ENCODE data around the gene GPATCH3.
"Not testable (repeated sequence)": the region's sequence is repeated elsewhere in the genome, so short reads cannot be mapped to it uniquely, and the experiment has no call there.

Gene GPATCH3

DNA sequence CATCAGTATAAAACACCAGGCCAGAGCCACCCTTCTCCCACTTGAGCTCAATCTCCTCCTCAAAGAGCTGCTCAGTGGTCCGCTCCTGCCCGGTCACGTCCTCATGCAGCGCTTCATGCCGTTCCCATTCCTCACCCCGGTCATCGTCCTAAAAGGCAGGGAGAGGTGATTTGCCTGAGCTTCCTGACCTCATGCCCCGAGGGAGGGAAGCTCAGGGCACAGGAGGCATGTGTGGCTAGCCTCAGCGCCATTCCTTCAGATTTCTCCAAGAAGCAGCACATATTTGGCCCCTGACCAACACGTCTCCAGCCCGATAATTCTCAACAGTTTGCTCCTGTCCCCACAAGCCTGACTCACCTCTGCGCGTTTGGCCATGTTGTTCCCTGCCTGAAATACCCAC lies 6.0 kb downstream of the GPATCH3 start:
- H3K27ac ChIP-seq (ENCODE audit: insufficient read depth, low read depth, low read length, poor library complexity, severe bottlenecking): no peak overlapping the region
- no peaks in the 10 kb centered on the region for H3K9me3 ChIP-seq (ENCODE audit: control insufficient read depth, low read length)
- 96% methylated on average over 13 of the region's 13 CpGs for WGBS, 2 experiments
- H3K36me3 ChIP-seq (ENCODE audit: control insufficient read depth, insufficient read depth, low read length): peaks cover 35% of the 10 kb centered on the region
- H3K4me3 ChIP-seq (ENCODE audit: insufficient read depth, low read depth, low read length): no peak overlapping the region
- no peaks in the 10 kb centered on the region for H3K27me3 ChIP-seq (ENCODE audit: control insufficient read depth, insufficient read depth, low read length, poor library complexity, severe bottlenecking)
- H3K4me1 ChIP-seq (ENCODE audit: control insufficient read depth, insufficient read depth, low read length): peaks cover 8% of the 10 kb centered on the region

DNA sequence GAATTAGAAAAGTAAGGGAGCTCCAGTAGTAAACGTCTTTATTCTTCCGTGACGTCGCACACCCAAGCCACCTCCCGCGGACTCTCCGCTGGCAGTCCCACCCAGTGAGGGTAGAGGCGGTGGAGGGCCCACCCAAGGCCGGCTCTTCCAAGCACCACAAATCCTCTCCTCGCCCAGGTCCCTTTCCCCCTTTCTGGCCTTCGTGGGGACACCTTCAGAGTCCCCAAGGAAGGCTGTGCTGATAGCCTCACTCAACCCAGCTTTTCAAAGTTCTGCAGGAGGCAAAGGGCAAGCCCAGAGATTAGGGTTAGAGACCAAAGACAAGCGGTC lies 9.8 kb downstream of the GPATCH3 start:
- Histone ChIP-seq H3K27ac (ENCODE audit: insufficient read depth, low read depth, low read length, poor library complexity, severe bottlenecking) (peak overlapping the region; percentile 44), H3K4me3 (ENCODE audit: insufficient read depth, low read depth, low read length) (peak overlapping the region; percentile 93), H3K27me3 (ENCODE audit: control insufficient read depth, insufficient read depth, low read length, poor library complexity, severe bottlenecking) (no peaks in the 10 kb centered on the region), H3K4me1 (ENCODE audit: control insufficient read depth, insufficient read depth, low read length) (peaks cover 5% of the 10 kb centered on the region), H3K9me3 (ENCODE audit: control insufficient read depth, low read length) (no peaks in the 10 kb centered on the region), H3K36me3 (ENCODE audit: control insufficient read depth, insufficient read depth, low read length) (peaks cover 29% of the 10 kb centered on the region)
- WGBS, 2 experiments: 26 to 28% methylated on average over 12 of the region's 12 CpGs

DNA sequence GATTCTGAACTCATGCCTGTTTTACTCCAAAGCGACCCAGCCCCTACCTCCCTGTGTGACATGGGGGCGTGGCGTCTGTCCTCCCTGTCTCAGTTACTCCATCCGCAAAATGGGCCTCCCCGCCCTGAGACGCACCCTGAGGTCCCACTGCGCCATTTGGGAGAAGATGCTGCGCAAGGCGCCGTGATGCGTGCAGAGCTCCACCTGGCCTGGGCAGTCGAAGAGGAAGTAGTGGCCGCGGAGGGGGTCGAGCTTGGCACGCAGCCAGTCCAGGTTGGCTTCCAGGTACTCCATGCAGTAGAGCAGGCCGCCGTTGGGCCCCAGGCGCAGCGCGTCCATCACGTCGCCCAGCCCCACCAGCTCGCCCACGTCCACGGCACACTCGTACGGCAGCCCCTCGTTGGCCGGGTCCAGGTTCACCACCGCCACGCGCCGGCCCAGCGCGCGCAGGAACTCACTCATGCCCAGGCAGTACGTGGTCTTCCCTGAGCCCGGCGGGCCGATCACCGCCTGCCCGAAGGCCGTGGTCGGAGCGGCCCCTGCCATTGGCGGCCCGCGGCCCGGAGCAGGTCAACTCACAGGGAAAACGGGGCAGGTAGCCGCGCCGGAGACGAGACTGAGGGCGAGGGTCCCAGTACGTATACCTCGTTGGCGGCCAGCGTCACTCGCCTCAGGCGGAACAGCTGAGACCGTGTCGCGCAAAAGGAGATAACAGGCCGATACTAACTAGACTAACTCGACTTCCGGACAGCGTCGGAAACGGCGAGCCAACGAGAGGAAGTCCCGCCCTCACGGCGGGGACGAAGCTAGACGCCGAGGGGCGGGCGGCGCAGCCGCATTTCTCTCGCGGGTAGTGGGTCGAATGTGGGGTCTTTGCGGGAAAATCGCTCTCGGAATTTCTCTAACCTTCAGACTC lies 10.5 kb downstream of the GPATCH3 start, which contains the start of gene GPN2:
GPN2 (minus strand) TSS at position 733 of the 916 bp plus-strand sequence; CDS start at position 546, 187 bp downstream.
- Histone ChIP-seq H3K4me3 (ENCODE audit: insufficient read depth, low read depth, low read length) (peak within 1 kb of the TSS; percentile 93), H3K36me3 (ENCODE audit: control insufficient read depth, insufficient read depth, low read length) (peaks cover 30% of the 10 kb centered on the region), H3K4me1 (ENCODE audit: control insufficient read depth, insufficient read depth, low read length) (peaks cover 5% of the 10 kb centered on the region), H3K9me3 (ENCODE audit: control insufficient read depth, low read length) (no peaks in the 10 kb centered on the region), H3K27ac (ENCODE audit: insufficient read depth, low read depth, low read length, poor library complexity, severe bottlenecking) (peak within 1 kb of the TSS; percentile 80), H3K27me3 (ENCODE audit: control insufficient read depth, insufficient read depth, low read length, poor library complexity, severe bottlenecking) (no peaks in the 10 kb centered on the region)
- WGBS, 2 experiments: 4 to 5% methylated on average over 89 of the region's 89 CpGs

DNA sequence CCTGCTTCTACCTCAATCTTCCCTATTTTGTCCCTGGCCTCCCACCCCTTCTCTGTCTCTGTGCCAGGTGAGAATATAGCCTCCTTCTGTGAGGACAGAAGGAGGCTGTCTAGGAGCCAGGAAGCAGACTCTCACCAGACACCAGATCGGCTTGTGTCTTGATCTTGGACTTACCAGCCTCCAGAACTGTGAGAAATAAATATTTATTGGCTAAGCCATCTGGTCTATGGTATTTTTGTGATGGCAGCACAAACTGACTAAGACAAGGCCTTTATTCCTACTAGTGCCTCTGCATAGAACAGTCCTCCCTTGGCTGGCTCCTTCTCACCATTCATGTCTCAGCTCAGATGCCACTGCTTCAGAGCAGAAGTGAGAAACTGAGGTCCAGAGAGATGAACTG lies 12.0 kb downstream of the GPATCH3 start:
- H3K27ac ChIP-seq (ENCODE audit: insufficient read depth, low read depth, low read length, poor library complexity, severe bottlenecking): no peak overlapping the region
- no peaks in the 10 kb centered on the region for H3K9me3 ChIP-seq (ENCODE audit: control insufficient read depth, low read length)
- peaks cover 5% of the 10 kb centered on the region for H3K4me1 ChIP-seq (ENCODE audit: control insufficient read depth, insufficient read depth, low read length)
- H3K27me3 ChIP-seq (ENCODE audit: control insufficient read depth, insufficient read depth, low read length, poor library complexity, severe bottlenecking): no peaks in the 10 kb centered on the region
- 80 to 94% methylated on average over 1 of the region's 1 CpG for WGBS, 2 experiments
- no peak overlapping the region for H3K4me3 ChIP-seq (ENCODE audit: insufficient read depth, low read depth, low read length)
- H3K36me3 ChIP-seq (ENCODE audit: control insufficient read depth, insufficient read depth, low read length): peaks cover 38% of the 10 kb centered on the region

DNA sequence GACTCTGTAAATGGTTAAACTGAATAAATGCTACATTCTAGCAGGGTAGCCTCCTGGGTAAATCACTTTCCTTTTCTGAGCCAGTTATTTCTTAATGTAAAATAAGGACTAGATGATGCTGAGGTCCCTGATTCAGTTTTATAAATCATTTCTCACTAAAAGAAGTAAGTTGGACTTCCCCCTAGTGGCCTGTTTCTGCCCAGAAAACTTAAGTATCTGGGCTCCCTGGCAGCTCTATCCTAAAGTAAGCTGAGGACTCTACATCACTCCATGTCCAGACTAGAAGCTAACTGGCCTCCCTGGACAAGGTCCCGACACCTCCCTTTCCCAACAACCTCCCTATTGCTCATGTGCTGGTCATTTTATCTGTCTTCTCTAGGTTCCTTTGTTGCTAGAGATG lies 13.1 kb downstream of the GPATCH3 start:
- no peaks in the 10 kb centered on the region for H3K27me3 ChIP-seq (ENCODE audit: control insufficient read depth, insufficient read depth, low read length, poor library complexity, severe bottlenecking)
- peaks cover 5% of the 10 kb centered on the region for H3K4me1 ChIP-seq (ENCODE audit: control insufficient read depth, insufficient read depth, low read length)
- 83 to 96% methylated on average over 1 of the region's 1 CpG for WGBS, 2 experiments
- no peaks in the 10 kb centered on the region for H3K9me3 ChIP-seq (ENCODE audit: control insufficient read depth, low read length)
- H3K27ac ChIP-seq (ENCODE audit: insufficient read depth, low read depth, low read length, poor library complexity, severe bottlenecking): no peak overlapping the region
- H3K36me3 ChIP-seq (ENCODE audit: control insufficient read depth, insufficient read depth, low read length): peaks cover 37% of the 10 kb centered on the region
- no peak overlapping the region for H3K4me3 ChIP-seq (ENCODE audit: insufficient read depth, low read depth, low read length)

DNA sequence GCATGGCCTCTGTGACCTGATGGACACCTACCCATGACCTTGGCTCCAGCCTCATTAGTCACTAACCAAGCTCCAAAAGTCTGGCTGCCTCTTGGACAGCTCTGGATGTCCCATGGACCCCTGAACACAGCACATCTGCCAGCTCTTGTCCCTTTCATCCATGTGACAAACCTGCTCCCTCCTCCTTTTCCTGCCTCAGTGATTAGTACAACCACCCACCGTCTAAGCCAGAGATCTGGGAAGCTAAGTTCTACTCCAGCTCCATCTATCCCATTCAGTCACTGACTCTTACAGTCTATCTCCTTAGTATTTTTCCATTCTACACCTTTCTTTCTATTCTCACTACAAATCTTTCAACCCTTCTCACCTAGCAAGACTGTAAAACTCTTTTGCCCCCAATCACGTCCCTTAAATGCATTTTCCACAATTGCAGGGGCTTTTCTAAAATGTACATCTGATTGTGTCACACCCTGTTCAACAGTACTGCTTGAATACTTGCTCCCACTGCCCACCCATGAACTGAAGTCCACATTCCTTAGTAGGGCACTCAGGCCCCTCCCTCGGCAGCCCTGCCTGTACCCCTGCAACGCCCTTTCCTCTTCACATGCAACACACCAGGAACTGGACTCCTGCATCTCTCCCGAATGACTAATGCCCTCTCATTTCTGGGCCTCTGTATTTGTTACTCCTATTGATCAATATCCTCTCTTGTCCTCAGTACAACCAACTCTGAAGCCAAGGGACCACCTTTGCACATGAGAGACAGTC lies 17.4 kb downstream of the GPATCH3 start:
- no peaks in the 10 kb centered on the region for H3K27me3 ChIP-seq (ENCODE audit: control insufficient read depth, insufficient read depth, low read length, poor library complexity, severe bottlenecking)
- H3K4me1 ChIP-seq (ENCODE audit: control insufficient read depth, insufficient read depth, low read length): no peaks in the 10 kb centered on the region
- 93 to 94% methylated on average over 5 of the region's 5 CpGs for WGBS, 2 experiments
- H3K4me3 ChIP-seq (ENCODE audit: insufficient read depth, low read depth, low read length): no peak overlapping the region
- H3K9me3 ChIP-seq (ENCODE audit: control insufficient read depth, low read length): no peaks in the 10 kb centered on the region
- H3K27ac ChIP-seq (ENCODE audit: insufficient read depth, low read depth, low read length, poor library complexity, severe bottlenecking): no peak overlapping the region
- peaks cover 26% of the 10 kb centered on the region for H3K36me3 ChIP-seq (ENCODE audit: control insufficient read depth, insufficient read depth, low read length)

DNA sequence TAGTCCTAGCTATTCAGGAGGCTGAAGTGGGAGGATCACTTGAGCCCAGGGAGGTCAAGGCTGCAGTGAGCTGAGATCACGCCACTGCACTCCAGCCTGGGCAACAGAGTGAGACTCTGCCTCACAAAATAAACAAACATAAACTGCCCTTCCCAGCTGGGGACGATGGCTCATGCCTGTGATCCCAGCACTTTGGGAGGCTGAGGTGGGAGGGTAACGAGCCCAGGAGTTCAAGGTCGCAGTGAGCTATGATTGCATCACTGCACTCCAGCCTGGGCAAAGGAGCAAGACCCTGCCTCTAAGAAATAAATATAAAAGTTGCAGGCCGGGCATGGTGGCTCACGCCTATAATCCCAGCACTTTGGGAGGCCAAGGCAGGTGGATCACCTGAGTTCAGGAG lies 18.7 kb downstream of the GPATCH3 start:
- WGBS, 2 experiments: 93% methylated on average over 6 of the region's 6 CpGs
- H3K9me3 ChIP-seq (ENCODE audit: control insufficient read depth, low read length); H3K27me3 ChIP-seq (ENCODE audit: control insufficient read depth, insufficient read depth, low read length, poor library complexity, severe bottlenecking); H3K27ac ChIP-seq (ENCODE audit: insufficient read depth, low read depth, low read length, poor library complexity, severe bottlenecking); H3K4me3 ChIP-seq (ENCODE audit: insufficient read depth, low read depth, low read length); H3K4me1 ChIP-seq (ENCODE audit: control insufficient read depth, insufficient read depth, low read length): not testable (repeated sequence)
- peaks cover 26% of the 10 kb centered on the region for H3K36me3 ChIP-seq (ENCODE audit: control insufficient read depth, insufficient read depth, low read length)

DNA sequence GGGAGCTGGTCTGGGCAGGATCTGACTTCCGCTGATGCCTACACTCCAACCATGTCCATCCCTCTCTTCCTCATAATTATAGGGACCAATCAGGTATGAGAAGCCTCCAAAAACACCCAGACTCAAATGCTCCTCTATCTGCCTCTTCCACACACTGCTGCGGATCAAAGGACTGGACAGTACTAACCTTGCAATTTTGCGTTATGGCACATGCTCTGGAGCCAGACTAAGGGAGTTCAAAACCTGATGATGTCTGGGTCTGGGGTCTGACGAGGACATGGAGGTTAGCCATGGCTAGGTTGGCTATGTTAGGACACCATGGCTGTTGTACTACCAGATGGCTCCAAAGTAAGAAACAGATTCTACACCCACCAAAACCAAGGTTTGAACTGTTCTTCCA lies 20.5 kb downstream of the GPATCH3 start:
- WGBS, 2 experiments: 91 to 95% methylated on average over 4 of the region's 4 CpGs
- Histone ChIP-seq H3K9me3 (ENCODE audit: control insufficient read depth, low read length) (no peaks in the 10 kb centered on the region), H3K27me3 (ENCODE audit: control insufficient read depth, insufficient read depth, low read length, poor library complexity, severe bottlenecking) (no peaks in the 10 kb centered on the region), H3K4me3 (ENCODE audit: insufficient read depth, low read depth, low read length) (no peak overlapping the region), H3K27ac (ENCODE audit: insufficient read depth, low read depth, low read length, poor library complexity, severe bottlenecking) (no peak overlapping the region), H3K36me3 (ENCODE audit: control insufficient read depth, insufficient read depth, low read length) (peaks cover 22% of the 10 kb centered on the region), H3K4me1 (ENCODE audit: control insufficient read depth, insufficient read depth, low read length) (peaks cover 6% of the 10 kb centered on the region)

DNA sequence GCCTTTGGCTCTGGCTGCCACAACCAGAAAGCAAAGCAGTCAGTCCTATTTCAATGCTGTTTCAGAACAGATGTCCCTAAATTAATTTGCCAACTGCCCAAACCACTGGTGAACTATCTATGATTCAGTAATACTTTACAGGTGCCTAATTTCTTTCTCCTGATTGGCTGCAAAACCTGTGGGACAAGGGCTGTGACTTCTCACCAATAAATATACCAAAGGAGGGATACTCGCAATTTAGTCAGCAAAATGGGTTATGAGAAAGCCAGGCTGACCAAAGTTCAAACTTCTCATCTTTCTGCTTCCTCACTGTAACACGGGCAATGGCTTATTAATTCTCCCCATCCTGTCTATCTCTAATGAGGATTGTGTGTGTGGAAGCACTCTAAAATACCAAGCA lies 22.9 kb downstream of the GPATCH3 start:
- Histone ChIP-seq H3K27ac (ENCODE audit: insufficient read depth, low read depth, low read length, poor library complexity, severe bottlenecking) (no peak overlapping the region), H3K36me3 (ENCODE audit: control insufficient read depth, insufficient read depth, low read length) (peaks cover 3% of the 10 kb centered on the region), H3K27me3 (ENCODE audit: control insufficient read depth, insufficient read depth, low read length, poor library complexity, severe bottlenecking) (no peaks in the 10 kb centered on the region), H3K4me1 (ENCODE audit: control insufficient read depth, insufficient read depth, low read length) (peaks cover 9% of the 10 kb centered on the region), H3K9me3 (ENCODE audit: control insufficient read depth, low read length) (no peaks in the 10 kb centered on the region), H3K4me3 (ENCODE audit: insufficient read depth, low read depth, low read length) (no peak overlapping the region)
- 93 to 96% methylated on average over 1 to 2 of the region's 2 CpGs for WGBS, 2 experiments

DNA sequence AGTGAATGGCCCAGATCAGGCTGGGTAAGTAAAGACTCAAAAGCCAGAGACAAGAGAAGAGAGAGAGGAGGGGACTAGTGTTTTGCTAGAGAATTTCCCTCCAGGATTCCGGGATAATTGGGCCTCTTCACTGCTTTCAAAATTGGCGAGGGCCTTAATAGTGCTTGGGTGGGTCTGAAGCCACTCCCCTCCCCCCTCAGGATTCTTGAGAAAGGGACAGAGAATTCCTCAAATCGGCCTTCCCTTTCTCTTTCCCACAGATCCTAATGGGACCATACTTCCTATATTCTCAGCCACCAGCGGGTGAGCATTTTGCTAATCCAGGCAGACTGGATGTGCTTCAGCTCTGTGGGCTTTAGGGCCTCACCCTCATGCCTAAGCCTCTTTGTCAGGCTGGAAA lies 25.4 kb downstream of the GPATCH3 start:
- Histone ChIP-seq H3K4me3 (ENCODE audit: insufficient read depth, low read depth, low read length) (no peak overlapping the region), H3K36me3 (ENCODE audit: control insufficient read depth, insufficient read depth, low read length) (no peaks in the 10 kb centered on the region), H3K9me3 (ENCODE audit: control insufficient read depth, low read length) (no peaks in the 10 kb centered on the region), H3K27ac (ENCODE audit: insufficient read depth, low read depth, low read length, poor library complexity, severe bottlenecking) (peak overlapping the region; percentile 40), H3K27me3 (ENCODE audit: control insufficient read depth, insufficient read depth, low read length, poor library complexity, severe bottlenecking) (no peaks in the 10 kb centered on the region), H3K4me1 (ENCODE audit: control insufficient read depth, insufficient read depth, low read length) (peaks cover 9% of the 10 kb centered on the region)
- 47 to 55% methylated on average over 4 of the region's 4 CpGs for WGBS, 2 experiments
